ENCODE data around the gene SCYGR1.
A peak's percentile ranks its signal among the peaks of the same experiment; 100 is the strongest.

DNA sequence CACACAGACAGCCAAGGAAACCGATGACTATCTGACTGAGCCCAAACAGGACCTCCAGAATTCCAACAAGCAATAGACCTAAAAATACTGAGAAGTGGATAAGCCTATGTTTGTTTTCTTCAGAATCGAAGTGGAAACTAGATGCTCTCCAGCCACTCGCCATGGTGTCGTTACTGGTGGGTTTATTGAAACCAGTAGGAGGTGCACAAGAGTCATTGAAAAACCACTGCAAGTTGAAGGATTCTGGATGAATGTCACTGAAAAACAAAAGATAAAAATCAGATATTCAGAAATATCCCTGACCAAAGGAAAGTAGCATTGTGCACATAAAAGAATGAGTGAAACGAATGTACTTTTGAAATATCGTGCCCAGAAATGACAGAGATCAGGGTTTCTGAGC, 24.0 kb downstream of the SCYGR1 start:
- TF ChIP-seq, protein P1, sequence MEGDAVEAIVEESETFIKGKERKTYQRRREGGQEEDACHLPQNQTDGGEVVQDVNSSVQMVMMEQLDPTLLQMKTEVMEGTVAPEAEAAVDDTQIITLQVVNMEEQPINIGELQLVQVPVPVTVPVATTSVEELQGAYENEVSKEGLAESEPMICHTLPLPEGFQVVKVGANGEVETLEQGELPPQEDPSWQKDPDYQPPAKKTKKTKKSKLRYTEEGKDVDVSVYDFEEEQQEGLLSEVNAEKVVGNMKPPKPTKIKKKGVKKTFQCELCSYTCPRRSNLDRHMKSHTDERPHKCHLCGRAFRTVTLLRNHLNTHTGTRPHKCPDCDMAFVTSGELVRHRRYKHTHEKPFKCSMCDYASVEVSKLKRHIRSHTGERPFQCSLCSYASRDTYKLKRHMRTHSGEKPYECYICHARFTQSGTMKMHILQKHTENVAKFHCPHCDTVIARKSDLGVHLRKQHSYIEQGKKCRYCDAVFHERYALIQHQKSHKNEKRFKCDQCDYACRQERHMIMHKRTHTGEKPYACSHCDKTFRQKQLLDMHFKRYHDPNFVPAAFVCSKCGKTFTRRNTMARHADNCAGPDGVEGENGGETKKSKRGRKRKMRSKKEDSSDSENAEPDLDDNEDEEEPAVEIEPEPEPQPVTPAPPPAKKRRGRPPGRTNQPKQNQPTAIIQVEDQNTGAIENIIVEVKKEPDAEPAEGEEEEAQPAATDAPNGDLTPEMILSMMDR (IDR thresholded peaks at IDR 0.05) = peak; percentile 40
- TF ChIP-seq POLR2AphosphoS5 (IDR thresholded peaks at IDR 0.05; ENCODE audit: low read depth, low read length) (no peak), TCF7L2 (IDR thresholded peaks at IDR 0.05; ENCODE audit: low read depth, low read length) (no peak), SIN3A (IDR thresholded peaks at IDR 0.05; ENCODE audit: borderline replicate concordance, insufficient read depth, low read depth, low read length) (no peak)
- TF ChIP-seq, protein P2, sequence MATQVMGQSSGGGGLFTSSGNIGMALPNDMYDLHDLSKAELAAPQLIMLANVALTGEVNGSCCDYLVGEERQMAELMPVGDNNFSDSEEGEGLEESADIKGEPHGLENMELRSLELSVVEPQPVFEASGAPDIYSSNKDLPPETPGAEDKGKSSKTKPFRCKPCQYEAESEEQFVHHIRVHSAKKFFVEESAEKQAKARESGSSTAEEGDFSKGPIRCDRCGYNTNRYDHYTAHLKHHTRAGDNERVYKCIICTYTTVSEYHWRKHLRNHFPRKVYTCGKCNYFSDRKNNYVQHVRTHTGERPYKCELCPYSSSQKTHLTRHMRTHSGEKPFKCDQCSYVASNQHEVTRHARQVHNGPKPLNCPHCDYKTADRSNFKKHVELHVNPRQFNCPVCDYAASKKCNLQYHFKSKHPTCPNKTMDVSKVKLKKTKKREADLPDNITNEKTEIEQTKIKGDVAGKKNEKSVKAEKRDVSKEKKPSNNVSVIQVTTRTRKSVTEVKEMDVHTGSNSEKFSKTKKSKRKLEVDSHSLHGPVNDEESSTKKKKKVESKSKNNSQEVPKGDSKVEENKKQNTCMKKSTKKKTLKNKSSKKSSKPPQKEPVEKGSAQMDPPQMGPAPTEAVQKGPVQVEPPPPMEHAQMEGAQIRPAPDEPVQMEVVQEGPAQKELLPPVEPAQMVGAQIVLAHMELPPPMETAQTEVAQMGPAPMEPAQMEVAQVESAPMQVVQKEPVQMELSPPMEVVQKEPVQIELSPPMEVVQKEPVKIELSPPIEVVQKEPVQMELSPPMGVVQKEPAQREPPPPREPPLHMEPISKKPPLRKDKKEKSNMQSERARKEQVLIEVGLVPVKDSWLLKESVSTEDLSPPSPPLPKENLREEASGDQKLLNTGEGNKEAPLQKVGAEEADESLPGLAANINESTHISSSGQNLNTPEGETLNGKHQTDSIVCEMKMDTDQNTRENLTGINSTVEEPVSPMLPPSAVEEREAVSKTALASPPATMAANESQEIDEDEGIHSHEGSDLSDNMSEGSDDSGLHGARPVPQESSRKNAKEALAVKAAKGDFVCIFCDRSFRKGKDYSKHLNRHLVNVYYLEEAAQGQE (IDR thresholded peaks at IDR 0.05; ENCODE audit: insufficient read depth in 1 of 2, low read depth in 2 of 2, low read length in 1 of 2) = no peak
